IPS DF 4.7 (cell line): ENCODE data around the gene TMEM151A.

Experiments
- DNase-seq: peaks from one replicate; pipeline ENCODE4 v3.0.0-alpha.2; 2013; ENCODE audit warnings: low spot score; ENCODE audit errors: extremely low read depth

Gene TMEM151A

DNA sequence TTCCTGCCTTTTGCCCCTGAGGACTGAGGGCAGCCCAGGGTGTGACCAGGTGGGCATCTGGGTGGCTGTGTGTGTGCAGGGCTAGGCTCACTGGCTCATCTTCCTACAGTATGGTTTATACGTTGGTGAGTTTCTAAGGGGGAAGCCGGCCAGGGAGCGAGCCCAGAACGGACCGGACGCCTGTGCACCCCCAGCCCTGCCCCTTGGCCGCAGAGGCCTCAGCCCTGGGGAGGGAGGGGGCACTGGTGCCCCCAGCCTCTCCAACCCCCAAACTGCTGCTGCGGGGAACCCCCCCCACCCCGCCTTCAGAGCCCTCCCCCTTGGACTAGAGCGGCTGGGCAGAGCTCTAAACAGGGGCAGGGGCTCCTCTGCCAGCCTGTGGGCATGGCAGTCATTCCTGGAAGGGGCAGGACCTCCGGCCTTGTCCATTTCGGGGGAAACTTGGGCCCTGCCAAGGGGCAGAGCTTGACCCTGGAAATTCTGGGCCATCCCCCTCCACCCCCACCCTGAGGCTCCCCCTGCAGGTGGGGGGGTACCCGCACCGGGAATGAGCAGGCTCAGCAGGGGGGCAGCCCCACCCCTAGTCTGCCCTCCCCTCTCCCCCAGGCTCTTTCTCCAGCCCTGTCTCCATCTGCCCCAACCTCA, 8.1 kb upstream of the TMEM151A start:
- no peak for DNase-seq

DNA sequence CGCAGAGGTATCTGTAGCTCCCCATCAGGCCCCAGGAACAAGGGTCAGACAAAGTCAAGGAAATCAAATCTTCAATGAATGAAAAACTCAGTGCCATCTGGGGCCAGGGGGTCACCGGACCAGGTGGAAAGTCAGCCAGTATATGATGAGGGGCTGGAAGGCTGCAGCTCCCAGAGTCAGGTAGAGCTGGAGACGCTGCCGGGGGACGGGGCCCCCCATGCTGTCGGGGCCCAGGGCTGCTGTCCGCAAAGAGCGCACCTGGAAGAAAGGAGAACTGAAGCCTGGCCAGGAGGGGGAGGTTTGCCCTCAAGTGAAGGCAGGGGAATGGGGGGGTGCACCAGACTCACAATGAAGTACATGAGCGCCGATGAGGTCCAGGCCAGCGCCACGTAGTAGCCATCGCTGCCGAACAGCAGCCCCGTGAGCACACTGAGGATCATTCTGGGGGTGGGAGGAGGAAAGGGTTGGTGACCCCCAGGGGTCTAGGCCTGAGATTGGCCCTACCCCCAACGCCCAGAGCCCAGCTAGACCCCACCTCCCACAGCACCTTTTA, 7.1 kb upstream of the TMEM151A start:
- no peak for DNase-seq

DNA sequence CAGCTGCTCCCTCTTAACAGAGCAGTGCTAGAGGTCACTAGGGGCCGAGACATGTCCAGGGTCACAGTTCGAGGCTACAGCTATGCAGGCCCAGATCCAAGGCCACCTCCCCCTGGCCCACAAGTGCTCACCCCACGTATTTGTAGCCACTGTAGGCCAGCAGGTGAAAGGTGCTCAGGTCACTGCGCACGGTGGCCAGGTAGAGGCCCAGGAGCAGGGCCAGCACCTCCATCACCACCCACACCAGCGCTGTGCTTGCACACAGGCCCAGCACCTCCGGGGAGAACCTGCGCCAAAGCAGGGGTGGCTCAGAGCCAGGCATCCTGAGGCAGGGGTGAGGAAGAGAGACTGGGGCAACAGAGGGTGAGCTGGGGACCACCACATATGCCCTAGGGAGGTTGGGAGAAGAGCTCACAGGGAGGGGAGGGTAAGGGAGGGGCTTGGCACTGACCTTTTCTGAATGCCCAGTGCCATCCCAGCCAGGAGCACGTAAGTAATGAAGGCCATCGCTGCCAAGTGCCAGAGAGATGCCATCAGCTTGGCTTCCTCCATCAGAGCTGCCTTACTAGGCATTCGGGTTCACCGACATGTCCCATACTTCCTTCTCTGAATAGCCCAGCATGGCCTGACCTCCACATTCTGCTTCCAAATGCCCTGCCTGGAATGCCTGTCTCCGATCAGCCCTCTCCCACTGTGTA, 6.3 kb upstream of the TMEM151A start:
- DNase-seq: no peak

DNA sequence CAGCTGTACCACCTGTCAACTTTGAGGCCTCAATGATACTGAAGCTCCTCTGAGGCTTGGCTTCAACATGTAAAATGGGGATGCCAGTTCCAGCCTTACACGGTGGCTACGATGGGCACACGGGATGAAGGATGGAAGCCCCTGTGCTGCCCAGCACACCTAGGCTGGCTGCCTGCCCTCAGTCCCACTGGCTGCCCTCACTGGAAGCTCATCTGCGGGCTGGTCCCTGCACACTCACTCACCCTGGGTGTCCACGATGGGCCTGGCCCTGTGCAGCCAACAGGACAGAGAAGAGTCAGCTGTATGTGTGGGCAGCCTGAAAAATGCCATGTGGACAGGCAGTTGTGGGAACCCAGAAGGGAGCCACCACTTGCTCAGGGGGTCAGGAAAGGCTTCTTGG, 5.0 kb upstream of the TMEM151A start:
- DNase-seq: no peak

DNA sequence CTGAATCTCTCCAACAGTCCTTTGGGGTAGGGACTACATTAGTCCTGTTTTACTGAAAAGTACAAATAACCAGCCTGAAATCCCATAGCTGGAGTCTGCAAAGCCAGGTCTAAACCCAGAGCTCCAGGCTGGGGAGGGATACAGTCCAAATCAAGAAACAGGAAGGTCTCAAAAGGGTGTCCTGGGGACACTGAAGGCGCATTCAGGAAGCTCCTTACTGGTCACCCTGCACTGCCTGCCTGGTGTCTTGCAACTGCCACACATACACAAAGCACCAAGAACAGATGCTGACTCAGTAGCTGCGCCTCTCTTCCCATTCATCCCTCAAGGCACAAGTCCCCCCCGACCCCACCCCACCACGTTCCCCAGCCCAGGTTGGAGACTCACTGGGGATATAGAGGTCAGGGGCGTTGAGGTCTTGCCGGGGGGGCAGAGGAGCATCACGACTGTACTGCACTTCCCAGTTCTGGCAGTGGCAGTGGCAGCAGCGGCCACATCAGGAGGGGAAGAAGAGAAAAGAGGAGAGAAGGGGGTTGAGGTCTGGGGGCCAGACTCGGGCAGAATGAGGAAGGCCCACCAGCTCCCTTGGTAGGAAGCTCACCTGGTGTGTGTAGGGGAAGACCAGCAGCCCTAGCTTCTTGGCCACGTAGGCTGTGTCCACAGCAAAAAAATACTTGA, 4.3 kb upstream of the TMEM151A start:
- DNase-seq: no peak

DNA sequence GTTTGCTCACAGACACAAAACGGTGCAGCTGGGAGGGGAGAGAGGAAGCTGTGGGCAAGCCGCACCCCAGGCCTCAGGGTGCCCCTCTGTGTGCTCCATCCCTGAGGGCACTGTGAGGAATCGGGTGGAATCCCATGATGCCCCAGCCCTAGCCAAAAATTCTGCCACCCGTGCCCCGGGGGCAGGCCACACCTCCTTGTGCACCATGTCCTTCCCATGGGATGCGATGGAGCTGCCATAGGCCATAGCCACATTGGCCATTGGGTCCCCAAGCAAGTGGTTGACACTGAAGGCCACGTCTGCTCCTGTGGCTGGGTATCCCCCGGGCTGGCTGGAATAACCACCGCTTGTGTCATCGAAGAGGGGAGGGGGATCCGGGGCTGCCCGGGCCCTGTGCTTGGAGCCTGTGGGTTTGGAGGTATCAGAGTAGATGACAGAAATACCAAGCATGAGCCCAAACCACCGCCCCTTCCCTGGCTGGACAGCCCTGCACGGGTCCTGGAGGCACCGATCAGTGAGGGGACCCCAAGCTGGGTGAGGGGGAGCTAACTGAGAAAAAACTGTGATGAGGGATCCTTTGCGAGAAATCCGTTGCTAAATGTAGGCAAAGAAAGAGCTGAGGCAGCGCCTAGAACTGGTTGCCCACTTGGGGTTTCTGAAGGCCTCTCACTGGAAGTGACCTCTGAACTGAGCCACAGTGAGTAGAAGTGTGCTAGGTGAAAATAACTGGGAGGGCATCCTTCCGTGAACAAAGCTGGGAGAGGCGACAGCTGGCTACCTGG, 3.6 kb upstream of the TMEM151A start:
- DNase-seq: no peak

DNA sequence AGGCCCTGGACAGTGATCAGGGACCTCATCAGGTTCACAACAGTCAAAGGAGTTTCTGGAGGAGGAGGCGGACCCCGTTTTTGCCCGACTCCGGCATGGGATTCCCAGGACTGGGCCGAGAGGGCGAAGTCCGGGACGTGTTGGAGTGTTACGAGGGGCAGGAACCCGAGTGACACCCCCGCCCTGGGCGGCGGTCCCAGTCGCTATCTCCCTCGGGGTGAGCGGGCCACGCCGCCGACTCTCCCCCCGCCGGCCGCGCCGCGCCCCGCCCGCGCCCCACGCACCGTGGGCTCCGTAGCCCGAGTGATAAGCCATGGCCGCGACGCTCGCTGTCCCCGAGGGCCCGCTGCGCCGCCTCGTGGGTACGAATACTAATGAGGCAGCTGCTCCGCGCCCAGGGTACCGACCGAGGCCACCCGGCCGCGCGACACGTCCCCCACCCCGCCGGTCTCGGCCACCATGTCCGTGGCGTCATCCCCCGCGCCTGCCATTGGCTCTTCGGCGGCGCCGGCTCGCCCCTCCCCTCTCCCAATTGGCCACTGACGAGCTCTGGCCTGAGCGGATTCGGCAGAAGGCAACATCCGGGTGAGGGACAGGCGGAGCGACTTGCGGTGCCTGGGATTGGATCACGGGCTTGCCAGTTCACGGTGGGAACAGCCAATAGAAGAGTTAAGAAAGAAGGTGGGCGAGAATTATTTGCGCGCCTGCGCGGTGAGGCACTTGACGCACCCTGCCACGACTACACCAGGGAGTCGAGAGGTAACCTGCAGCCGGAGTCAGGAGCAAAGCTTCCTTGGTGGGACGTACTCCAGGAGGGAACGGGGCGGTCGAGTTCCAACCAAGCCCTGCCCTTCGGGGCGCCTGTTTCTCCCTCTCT, 2.8 kb upstream of the TMEM151A start, which contains the start of gene YIF1A:
TSS of gene YIF1A (minus strand) at position 473 of the 877 bp plus-strand sequence. CDS start at position 315, 158 bp downstream.
- peak; percentile 96 for DNase-seq

DNA sequence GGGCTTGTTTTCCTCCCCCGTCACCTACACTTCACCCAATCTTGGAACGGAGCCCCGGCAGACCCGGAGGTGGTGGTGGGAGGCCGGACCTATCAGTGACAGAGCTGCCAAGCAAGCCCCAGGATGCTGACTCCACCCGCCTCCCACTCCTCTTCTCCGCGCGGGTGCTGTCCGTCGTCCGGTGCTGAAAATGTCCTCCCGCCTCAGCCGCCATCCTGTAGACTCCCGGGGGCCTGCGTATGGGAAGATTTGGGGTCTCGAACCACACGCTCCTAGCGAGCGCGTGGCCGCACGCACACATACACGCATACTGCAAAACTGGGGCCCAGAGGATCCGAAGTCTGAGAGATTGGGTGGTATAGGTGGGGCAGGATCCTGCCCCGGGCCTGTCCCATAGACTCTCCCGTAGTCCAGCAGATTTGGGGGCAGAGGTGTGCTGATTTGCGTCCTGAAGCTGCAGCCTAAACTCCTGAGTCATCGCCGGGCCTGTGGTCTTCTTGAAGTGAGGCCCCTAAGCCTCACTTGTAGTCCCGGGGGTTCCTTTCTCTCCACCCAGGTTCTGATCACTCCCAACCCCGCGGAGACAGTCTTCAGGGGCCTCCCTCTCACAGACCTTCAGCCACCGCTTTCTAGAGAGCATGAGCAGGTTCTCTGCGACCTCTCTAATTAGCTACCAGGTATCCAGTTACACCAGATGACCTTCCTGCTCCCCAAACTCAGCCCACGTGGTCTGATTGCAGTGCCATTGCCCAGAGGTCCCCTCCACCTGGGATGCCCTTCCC, 2.0 kb upstream of the TMEM151A start:
- no peak for DNase-seq

DNA sequence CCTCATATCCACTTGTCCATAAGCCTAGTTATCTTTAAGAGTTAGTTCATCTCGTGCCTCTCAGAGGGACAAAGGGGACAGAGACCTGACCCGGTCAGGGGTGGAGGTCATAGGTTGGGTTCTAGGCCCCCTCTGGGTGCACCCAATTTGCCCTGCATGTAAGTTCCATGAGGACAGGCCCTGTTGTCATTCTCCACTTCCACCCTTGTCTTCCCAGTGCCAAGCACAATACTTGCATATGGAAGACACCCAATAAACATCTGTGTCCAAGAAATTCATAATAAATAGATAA, 1.4 kb upstream of the TMEM151A start:
- no peak for DNase-seq

DNA sequence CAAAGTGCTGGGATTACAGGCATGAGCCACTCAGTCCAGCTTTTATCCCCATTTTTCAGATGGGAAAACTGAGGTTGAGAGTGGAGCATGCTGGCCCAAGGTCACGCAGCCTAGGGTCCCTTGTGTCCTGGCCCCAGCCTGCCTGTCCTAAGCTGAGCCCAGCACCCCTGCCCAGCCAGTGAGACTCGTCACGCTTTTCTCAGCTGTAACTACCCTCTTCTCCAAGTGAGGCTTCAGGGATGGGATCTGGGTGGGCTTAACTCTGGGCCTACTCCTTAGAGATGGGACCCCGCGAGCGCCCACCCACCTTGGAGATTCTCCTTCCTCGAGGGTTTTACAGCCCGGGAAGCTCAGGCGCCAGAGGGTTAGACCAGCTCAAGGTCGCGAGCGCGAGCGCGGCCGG, 390 bp upstream of the TMEM151A start:
- DNase-seq: no peak

DNA sequence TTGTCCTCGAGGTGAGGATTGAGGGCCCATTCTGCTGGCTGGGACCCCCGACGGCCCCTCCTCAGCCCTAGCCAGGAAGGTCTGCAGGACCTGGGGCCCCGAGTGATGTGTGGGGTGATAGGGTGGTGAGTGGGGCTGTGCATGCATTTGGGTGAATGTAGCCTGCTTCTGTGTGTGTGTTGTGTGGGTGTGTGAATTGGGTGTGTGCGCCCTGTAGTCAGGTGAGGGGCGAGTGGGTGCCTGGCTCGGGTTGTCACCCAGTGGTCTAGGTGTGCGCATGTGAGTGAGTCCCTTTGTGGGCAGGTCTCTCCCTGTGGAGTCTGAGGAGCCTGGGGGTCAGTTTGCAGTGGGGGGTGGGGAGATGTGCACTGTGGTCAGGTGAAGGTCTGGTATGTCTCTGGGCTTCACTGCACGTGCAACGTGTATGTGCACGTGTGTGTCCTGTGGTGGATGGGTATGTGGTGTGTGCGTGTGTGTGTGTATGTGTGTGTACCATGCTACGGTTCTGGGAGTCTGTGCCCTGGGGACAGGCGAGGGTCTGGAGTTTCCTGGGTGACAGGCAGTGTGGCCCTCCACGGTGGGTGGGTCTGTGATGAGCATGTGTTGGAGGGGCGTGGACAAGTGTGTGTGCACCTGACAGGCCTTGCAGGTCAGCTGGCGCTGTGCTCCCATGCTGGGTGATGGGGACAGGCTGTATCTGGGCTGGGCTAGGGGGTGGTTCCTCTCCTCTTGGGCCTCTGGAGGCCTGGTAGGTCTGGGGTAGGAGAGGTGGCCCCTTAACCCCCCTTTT, 1.0 kb downstream of the TMEM151A start:
- DNase-seq: no peak

DNA sequence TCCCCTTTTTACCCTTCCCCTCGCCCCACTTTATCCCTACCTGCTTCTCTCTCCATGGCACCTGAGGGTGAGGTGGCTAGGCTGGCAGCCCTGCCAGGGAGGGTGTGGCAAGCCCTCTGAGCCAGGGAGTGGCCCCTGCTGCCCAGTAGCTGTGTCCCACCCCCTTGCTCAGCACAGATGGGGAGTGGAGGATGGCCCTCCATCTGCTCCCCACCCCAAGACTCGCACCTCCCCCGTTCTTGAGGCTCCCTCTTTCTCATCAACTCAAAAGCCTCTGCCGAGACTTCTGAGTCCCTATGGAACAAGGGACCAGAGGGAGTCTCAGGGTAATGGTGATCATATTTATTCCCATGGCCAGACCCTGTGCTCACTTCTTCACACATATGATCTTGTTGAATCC, 1.7 kb downstream of the TMEM151A start:
- no peak for DNase-seq

DNA sequence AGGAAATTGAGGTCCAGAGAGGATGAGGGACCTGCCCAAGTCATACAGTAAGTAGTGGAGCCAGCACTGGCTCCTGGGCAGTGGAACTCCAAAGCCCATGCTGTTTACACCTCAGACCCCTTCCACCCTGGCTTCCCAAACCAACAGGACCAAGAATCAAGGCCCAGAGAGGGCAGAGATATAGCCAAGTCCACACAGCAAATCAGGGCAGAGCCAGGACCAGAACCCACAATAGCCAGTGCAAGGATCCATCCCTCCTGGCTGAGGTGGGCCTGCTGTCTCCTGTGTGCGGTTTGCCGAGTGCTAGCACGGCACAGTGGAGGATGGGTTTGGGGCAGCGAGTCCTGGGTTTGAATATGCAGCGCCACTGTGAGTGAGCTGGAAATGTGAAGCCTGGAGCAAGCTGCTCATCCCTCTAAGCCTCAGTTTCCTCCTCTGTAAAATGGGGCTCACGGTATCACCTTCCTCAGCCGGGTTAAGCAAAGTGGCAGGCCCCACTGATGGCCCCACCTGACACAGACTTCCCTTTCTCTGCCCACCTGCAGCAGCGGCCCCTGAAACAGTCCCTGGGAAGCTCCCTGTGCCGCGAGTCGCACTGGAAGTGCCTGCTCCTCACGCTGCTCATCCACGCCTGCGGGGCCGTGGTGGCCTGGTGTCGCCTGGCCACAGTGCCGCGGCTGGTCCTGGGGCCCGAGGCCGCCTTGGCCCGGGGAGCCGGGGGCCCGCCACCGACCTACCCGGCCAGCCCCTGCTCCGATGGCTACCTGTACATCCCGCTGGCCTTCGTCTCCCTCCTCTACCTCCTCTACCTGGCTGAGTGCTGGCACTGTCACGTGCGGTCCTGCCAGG, 2.3 kb downstream of the TMEM151A start:
- DNase-seq: no peak

DNA sequence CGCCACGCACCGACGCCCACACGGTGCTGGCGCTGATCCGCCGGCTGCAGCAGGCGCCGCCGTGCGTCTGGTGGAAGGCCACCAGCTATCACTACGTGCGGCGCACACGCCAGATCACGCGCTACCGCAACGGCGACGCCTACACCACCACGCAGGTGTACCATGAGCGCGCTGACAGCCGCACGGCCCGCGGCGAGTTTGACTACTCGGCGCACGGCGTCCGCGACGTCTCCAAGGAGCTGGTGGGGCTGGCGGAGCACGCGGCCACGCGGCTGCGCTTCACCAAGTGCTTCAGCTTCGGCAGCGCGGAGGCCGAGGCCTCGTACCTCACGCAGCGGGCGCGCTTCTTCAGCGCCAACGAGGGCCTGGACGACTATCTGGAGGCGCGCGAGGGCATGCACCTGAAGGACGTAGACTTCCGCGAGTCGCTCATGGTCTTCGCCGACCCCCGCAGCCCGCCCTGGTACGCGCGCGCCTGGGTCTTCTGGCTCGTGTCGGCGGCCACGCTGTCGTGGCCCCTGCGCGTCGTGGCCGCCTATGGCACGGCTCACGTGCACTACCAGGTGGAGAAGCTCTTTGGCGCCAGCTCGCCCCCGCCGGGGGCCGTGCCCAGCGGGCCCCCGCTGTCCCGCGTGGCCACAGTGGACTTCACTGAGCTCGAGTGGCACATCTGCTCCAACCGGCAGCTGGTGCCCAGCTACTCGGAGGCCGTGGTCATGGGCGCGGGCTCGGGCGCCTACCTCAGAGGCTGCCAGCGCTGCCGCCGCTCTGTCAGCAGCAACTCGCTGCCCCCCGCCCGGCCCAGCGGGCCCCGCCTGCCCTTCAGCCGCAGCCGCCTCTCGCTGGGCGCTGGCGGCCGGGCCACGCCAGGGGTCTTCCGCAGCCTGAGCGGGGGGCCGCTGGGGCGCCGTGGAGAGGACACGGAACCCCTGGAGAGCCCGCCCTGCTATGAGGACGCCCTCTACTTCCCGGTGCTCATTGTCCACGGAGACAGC, 3.2 kb downstream of the TMEM151A start:
- DNase-seq: no peak

DNA sequence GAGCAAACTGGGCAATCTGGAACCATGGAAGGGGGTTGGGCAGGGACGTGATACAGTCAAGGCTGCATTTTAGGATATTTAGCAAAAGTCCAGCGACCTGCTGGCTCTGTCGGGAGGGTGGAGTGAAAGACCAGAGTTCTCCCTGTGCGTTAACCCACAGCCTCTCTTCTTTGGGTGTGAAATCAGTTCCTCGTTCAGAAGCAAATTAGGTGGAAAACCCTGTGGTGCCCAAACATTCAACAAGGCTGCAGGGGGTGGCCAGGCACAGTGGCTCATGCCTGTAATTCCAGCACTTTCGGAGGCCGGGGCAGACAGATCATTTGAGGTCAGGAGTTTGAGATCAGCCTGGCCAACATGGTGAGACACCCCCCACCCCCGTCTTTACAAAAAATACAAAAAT, 5.9 kb downstream of the TMEM151A start:
- no peak for DNase-seq

DNA sequence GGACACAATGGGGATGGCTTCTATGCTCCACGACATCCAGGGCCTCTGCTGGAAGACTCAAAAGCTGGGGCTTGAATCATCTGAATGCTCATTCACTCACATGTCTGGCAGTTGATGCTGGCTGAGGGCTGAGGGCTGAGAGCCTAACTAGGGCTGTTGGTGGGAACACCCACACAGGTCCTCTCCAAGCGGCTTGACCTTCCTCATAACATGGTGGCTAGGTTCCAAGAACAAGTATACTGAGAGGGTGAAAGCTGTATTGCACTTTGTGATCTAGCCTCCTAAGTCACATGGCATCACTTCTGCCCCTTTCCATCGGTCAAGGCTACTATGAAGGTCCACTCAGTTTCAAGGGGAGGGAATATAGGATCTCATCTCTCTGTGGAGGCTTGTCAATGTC, 7.5 kb downstream of the TMEM151A start:
- no peak for DNase-seq

DNA sequence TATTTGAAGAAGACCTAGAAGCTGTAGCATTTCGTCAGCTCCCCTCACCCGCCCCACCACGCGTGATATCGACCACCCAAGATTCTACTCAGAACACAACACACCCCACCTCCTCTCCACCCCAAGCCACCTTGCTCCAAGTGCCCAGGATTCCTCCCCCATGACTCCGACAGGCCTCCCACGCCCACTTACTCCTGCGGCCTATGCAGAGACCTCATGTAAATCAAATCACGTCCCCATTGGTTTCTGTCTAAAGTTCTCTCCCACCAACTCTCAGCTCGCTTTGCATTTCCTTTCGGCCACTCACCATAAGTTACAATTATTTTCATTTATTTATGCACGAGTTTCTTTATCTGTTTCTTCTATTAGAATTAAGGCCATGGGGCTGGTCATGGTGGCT, 11.0 kb downstream of the TMEM151A start:
- DNase-seq: no peak
